ENCODE data around the gene TLE5. TPM values are rescaled to one million over a fixed set of nuclear protein-coding genes. Genes with fewer than 3 reads are reported as not detected.

The TLE5 gene
- total and polyA plus RNA-seq, 9 of the 15 experiments (the other 6 are each of a cell fraction or from before 2014, with no cell fraction given): 2.0 to 347 (median 235) TPM

- intact Hi-C loops (cut with micrococcal nuclease): no loop called here
- Histone ChIP-seq H3K9ac (ENCODE audit: insufficient read depth in 1 of 2, low read depth in 2 of 2, low read length in 2 of 2) (peak overlapping the region; percentile 31 to 88; a peak in 3 of 4 replicates), H3K79me2 (ENCODE audit: control insufficient read depth, insufficient read depth, low read length) (no peaks in the 10 kb centered on the region), H3K27me3 (ENCODE audit: control insufficient read depth in 2 of 2, insufficient read depth in 2 of 2, low read length in 2 of 2) (no peaks in the 10 kb centered on the region), H3K9me3 (replicated peaks; ENCODE audit: control insufficient read depth, insufficient read depth, low read depth, low read length) (no peaks in the 10 kb centered on the region), H4K20me1 (replicated peaks; ENCODE audit: control insufficient read depth, insufficient read depth, low read length) (no peaks in the 10 kb centered on the region), H3K4me1 (replicated peaks in 1 of 2; ENCODE audit: control insufficient read depth in 2 of 2, insufficient read depth in 2 of 2, low read length in 2 of 2) (peaks cover 13 to 28% of the 10 kb centered on the region in 2 experiments), H3K4me3 (peak overlapping the region; percentile 52), H3K27ac (ENCODE audit: extremely low read depth, low read depth, low read length) (no peak overlapping the region), H2AFZ (ENCODE audit: low read depth, low read length) (peak overlapping the region; percentile 81; the same call in 1 of the 2 replicates), H3K9me1 (ENCODE audit: control insufficient read depth, insufficient read depth, low read length) (no peaks in the 10 kb centered on the region), H3K4me2 (ENCODE audit: insufficient read depth, low read length) (peak overlapping the region; percentile 57), H3K36me3 (ENCODE audit: control insufficient read depth, insufficient read depth, low read length) (no peaks in the 10 kb centered on the region)
- FAIRE-seq (no peak), DNase-seq (ENCODE audit: extremely low read depth in 1 of 4, low spot score in 3 of 4) (peak in 1 of 4 experiments; percentile 43), ATAC-seq (peak; percentile 15)
- in situ Hi-C loops (cut with MboI): no loop called here
- POLR2A ChIA-PET: interaction anchor here (0.5 to 0.6 kb wide), 2 partner anchors 123 to 275 kb away, joined by 3 read pairs; no protein-coding TSS in a partner anchor
- CTCF ChIA-PET (ENCODE audit: low intra/inter-chr PET ratio): interaction anchor here (0.5 to 0.6 kb wide), 2 partner anchors 48 to 299 kb away, joined by 3 to 4 read pairs; no protein-coding TSS in a partner anchor
- 5% methylated on average over 19 of the region's 40 CpGs for WGBS (ENCODE audit: insufficient coverage, low coverage, missing lambda C conversion rate)
- no TSS peak for BruUV-seq (replicated peaks)
- TF ChIP-seq ZNF224 (CRISPR knock-in tag; IDR thresholded peaks at IDR 0.05) (no peak), MAFK (IDR thresholded peaks at IDR 0.05; ENCODE audit: low read length) (no peak), ZNF354B (CRISPR knock-in tag; IDR thresholded peaks at IDR 0.05) (no peak), CHD2 (IDR thresholded peaks at IDR 0.05; ENCODE audit: low read depth, low read length) (no peak), ZBTB7A (IDR thresholded peaks at IDR 0.05; ENCODE audit: borderline replicate concordance, control insufficient read depth, low read depth, low read length) (peak; percentile 79), ZZZ3 (IDR thresholded peaks at IDR 0.05) (no peak), IFI16 (CRISPR knock-in tag; IDR thresholded peaks at IDR 0.05) (no peak), NUFIP1 (IDR thresholded peaks at IDR 0.05; ENCODE audit: partially characterized antibody) (no peak), ZBTB40 (IDR thresholded peaks at IDR 0.05) (peak; percentile 36; the same call in 1 of the 2 replicates), ZBTB40 (CRISPR knock-in tag; IDR thresholded peaks at IDR 0.05) (no peak), SNRNP70 (optimal IDR thresholded peaks at IDR 0.05; ENCODE audit: low read depth, low read length) (no peak), ZNF263 (CRISPR knock-in tag; IDR thresholded peaks at IDR 0.05; ENCODE audit: borderline replicate concordance) (peak; percentile 93), NR1H2 (CRISPR knock-in tag; IDR thresholded peaks at IDR 0.05) (no peak)
Measured at GRCh38 chr19:3028305-3029064, 33.8 kb downstream of the TLE5 start.

Data from K562 (cell line).